Tibial artery (tissue), 4 donors: Measurements from ENCODE around the gene RPL27.
A peak's percentile ranks its signal among the peaks of the same experiment; 100 is the strongest.

Experiments used
- DNase-seq, 2 donors: peaks; one replicate each; pipeline ENCODE4 v3.0.0-alpha.2; 2019
- H3K27ac ChIP-seq, 2 donors: fragments of 200-600 bp; sonication (generic) in 1 of 2; 1 replicate in 1 of 2; 2 replicates in 1 of 2; pipeline ENCODE4 v1.5.1; 2018 to 2019; ENCODE audit warnings: mild to moderate bottlenecking in 1 of 2
- H3K27me3 ChIP-seq, 2 donors: fragments of 200-600 bp; sonication (generic) in 1 of 2; one replicate each; pipeline versions ENCODE4 v1.5.1 to v1.6.0; 2016 to 2019
- H3K36me3 ChIP-seq, 3 donors: fragments of 200-600 bp; sonication (generic) in 2 of 3; one replicate each; pipeline ENCODE4 v1.5.1; 2016 to 2019; ENCODE audit warnings: mild to moderate bottlenecking in 2 of 3
- H3K4me1 ChIP-seq, 4 donors: fragments of 200-600 bp; sonication (generic) in 2 of 4; 1 replicate in 3 of 4; 2 replicates in 1 of 4; pipeline ENCODE4 v1.5.1; 2016 to 2019
- H3K4me3 ChIP-seq, 2 donors: fragments of 200-600 bp; sonication (generic) in 1 of 2; 1 replicate in 1 of 2; 2 replicates in 1 of 2; pipeline ENCODE4 v1.5.1; 2018 to 2019; ENCODE audit warnings: mild to moderate bottlenecking in 2 of 2
- H3K9me3 ChIP-seq, 3 donors: fragments of 200-600 bp; sonication (generic) in 1 of 3; one replicate each; pipeline ENCODE4 v1.5.1; 2016 to 2019
- CTCF ChIP-seq, 2 experiments: fragments of 200-600 bp in 1 of 2; fragments of 450-650 bp in 1 of 2; IDR thresholded peaks; one replicate each; pipeline ENCODE4 v1.5.1; 2017 to 2019; ENCODE audit warnings: antibody characterized with exemption in 2 of 2, mild to moderate bottlenecking in 1 of 2, moderate library complexity in 1 of 2
- intact Hi-C: fragments of 100-400 bp; cut with DNase I; formaldehyde crosslinking; loops from one replicate; pipeline ENCODE4 v1.15.0; 2023; ENCODE audit warnings: low total_unique reads

RPL27 gene

GRCh38 chr17:43011728-43012472 lies 13.7 kb downstream of the RPL27 start:
- Histone ChIP-seq H3K4me1 (peaks cover 0 to 13% (median 6%) of the 10 kb centered on the region in 4 donors), H3K27ac (no peak overlapping the region), H3K9me3 (no peaks in the 10 kb centered on the region), H3K4me3 (no peak overlapping the region), H3K36me3 (peaks cover 9 to 48% (median 29%) of the 10 kb centered on the region in 3 donors), H3K27me3 (no peaks in the 10 kb centered on the region)
- intact Hi-C loops: no loop called here
- TF ChIP-seq CTCF (IDR thresholded peaks at IDR 0.05): no peak
- DNase-seq: no peak

GRCh38 chr17:43013296-43013695 lies 15.1 kb downstream of the RPL27 start:
- TF ChIP-seq CTCF (IDR thresholded peaks at IDR 0.05): no peak
- intact Hi-C loops: no loop called here
- H3K27me3 ChIP-seq: no peaks in the 10 kb centered on the region
- no peak overlapping the region for H3K4me3 ChIP-seq
- DNase-seq: no peak
- no peaks in the 10 kb centered on the region for H3K9me3 ChIP-seq
- H3K36me3 ChIP-seq: peaks cover 9 to 59% (median 40%) of the 10 kb centered on the region in 3 donors
- H3K27ac ChIP-seq: no peak overlapping the region
- peaks cover 0 to 7% (median 0%) of the 10 kb centered on the region in 4 donors for H3K4me1 ChIP-seq

- Histone ChIP-seq H3K36me3 (peaks cover 9 to 65% (median 43%) of the 10 kb centered on the region in 3 donors), H3K27me3 (no peaks in the 10 kb centered on the region), H3K9me3 (no peaks in the 10 kb centered on the region), H3K4me1 (peaks cover 0 to 7% (median under 1%) of the 10 kb centered on the region in 4 donors), H3K4me3 (no peak overlapping the region), H3K27ac (peak overlapping the region in 1 of 2 donors; percentile 33)
- DNase-seq: no peak
- TF ChIP-seq CTCF (IDR thresholded peaks at IDR 0.05): no peak
- intact Hi-C loops: no loop called here
Measured at GRCh38 chr17:43014020-43014648, 15.9 kb downstream of the RPL27 start.

GRCh38 chr17:43014649-43015542 lies 16.7 kb downstream of the RPL27 start:
- Histone ChIP-seq H3K4me3 (no peak overlapping the region), H3K36me3 (peaks cover 9 to 65% (median 43%) of the 10 kb centered on the region in 3 donors), H3K27ac (peak overlapping the region; percentile 33), H3K4me1 (peaks cover 0 to 14% (median 7%) of the 10 kb centered on the region in 4 donors), H3K27me3 (no peaks in the 10 kb centered on the region), H3K9me3 (no peaks in the 10 kb centered on the region)
- TF ChIP-seq CTCF (IDR thresholded peaks at IDR 0.05): no peak
- DNase-seq: no peak
- intact Hi-C loops: loop anchor here (5.0 kb wide), 2 partner anchors 112 to 322 kb away; partner anchors contain the start of gene BRCA1

GRCh38 chr17:43015579-43015978 lies 17.4 kb downstream of the RPL27 start:
- Histone ChIP-seq H3K36me3 (peaks cover 9 to 65% (median 43%) of the 10 kb centered on the region in 3 donors), H3K4me3 (no peak overlapping the region), H3K4me1 (peaks cover 0 to 20% (median 14%) of the 10 kb centered on the region in 4 donors), H3K27ac (peak overlapping the region in 1 of 2 donors; percentile 33), H3K27me3 (no peaks in the 10 kb centered on the region), H3K9me3 (no peaks in the 10 kb centered on the region)
- DNase-seq: peak; percentile 56 to 76
- no peak for TF ChIP-seq CTCF (IDR thresholded peaks at IDR 0.05)
- intact Hi-C loops: loop anchor here (5.0 kb wide), 2 partner anchors 112 to 322 kb away; partner anchors contain the start of gene BRCA1
